Fibroblast of lung (primary cell): ENCODE measurements around the gene CCT7.

Source experiments
- CTCF ChIP-seq, 2 donors: IDR thresholded peaks in 1 of 2; conservative IDR thresholded peaks in 1 of 2; 1 replicate in 1 of 2; 2 replicates in 1 of 2; pipeline ENCODE4 v1.5.1; 2011 to 2012; ENCODE audit warnings: low read length in 2 of 2, control low read depth in 1 of 2, inconsistent platforms in 1 of 2, low read depth in 1 of 2, mild to moderate bottlenecking in 1 of 2
- EZH2 ChIP-seq: IDR thresholded peaks from 2 replicates; pipeline ENCODE4 v1.5.1; 2012; ENCODE audit warnings: low read length, control low read depth, mild to moderate bottlenecking; ENCODE audit errors: missing control alignments

- no peak for TF ChIP-seq CTCF (conservative IDR thresholded peaks at IDR 0.05 in 1 of 2, IDR thresholded peaks at IDR 0.05 in 1 of 2; ENCODE audit: low read depth in 1 of 2, low read length in 2 of 2)
- no peak for TF ChIP-seq EZH2
These were observed 22.0 kb downstream of the CCT7 start for GRCh38 chr2:73255907-73256617.
